HCT116 (cell line): Measurements from ENCODE around the gene TSPAN16. TPM values are rescaled to one million over a fixed set of nuclear protein-coding genes. Genes with fewer than 3 reads are reported as not detected.

ENCODE experiments used
- ATAC-seq: fragments of 200-7000 bp; cut with Tn5 transposase; 2 replicates; pipeline ENCODE4 v1.9.1; 2020; ENCODE audit warnings: mild to moderate bottlenecking, moderate library complexity
- BruUV-seq: library from RNA; stranded (reverse); fragments of 400-500 nt; replicated peaks from 2 replicates; lab custom pipeline; 2021; lab: Mats Ljungman, UMichigan
- CTCF ChIA-PET: fragments of 300-600 bp; sonication (Branson Sonifier 250); formaldehyde crosslinking; loops from one replicate; lab custom pipeline; 2021; ENCODE audit warnings: antibody characterized with exemption; lab: Charles Lee
- POLR2A ChIA-PET: fragments of 300-600, 350-600 bp; sonication (Branson Sonifier 250); formaldehyde crosslinking; loops from one replicate; lab custom pipeline; 2021; ENCODE audit warnings: antibody characterized with exemption; lab: Charles Lee
- RAD21 ChIA-PET, 2 experiments: fragments of 300-600 bp; sonication (Branson Sonifier 250); formaldehyde crosslinking; loops; one replicate each; lab custom pipeline; 2023; ENCODE audit warnings: low total read pairs in 2 of 2; ENCODE audit not compliant: uncharacterized antibody in 2 of 2, unreplicated experiment in 2 of 2, low non-redundant PET in 1 of 2; lab: Charles Lee
- DNase-seq: peaks from one replicate; pipeline ENCODE4 v3.0.0-alpha.2; 2010; ENCODE audit warnings: low read depth, low spot score
- H2AFZ ChIP-seq: fragments of 200-600 bp; shearing (Covaris generic), sonication (generic); 2 replicates; pipeline ENCODE4 v1.6.1; 2017; ENCODE audit warnings: low read depth, mixed run types, mixed read lengths, antibody characterized with exemption, low read length; ENCODE audit not compliant: poor library complexity, severe bottlenecking
- H3K27ac ChIP-seq: 2 replicates; pipeline ENCODE4 v1.5.1; 2012; ENCODE audit warnings: low read depth, low read length
- H3K27me3 ChIP-seq: fragments of 200-600 bp; sonication (generic); 2 replicates; pipeline ENCODE4 v1.6.1; 2016; ENCODE audit warnings: mixed run types, low read length, mixed read lengths; ENCODE audit not compliant: insufficient read depth
- H3K36me3 ChIP-seq, 2 experiments: fragments of 200-500 bp in 1 of 2; fragments of 200-600 bp in 1 of 2; sonication (Bioruptor generic) in 1 of 2; sonication (generic) in 1 of 2; 2 replicates each; pipeline versions ENCODE4 v1.5.1 to v1.6.1; 2014 to 2016; ENCODE audit warnings: low read length in 2 of 2, inconsistent platforms in 1 of 2, mixed read lengths in 1 of 2, mixed run types in 1 of 2; ENCODE audit not compliant: insufficient read depth in 2 of 2, control insufficient read depth in 1 of 2
- H3K4me1 ChIP-seq, 2 experiments: fragments of 200-600 bp in 1 of 2; sonication (generic) in 1 of 2; 2 replicates each; pipeline versions ENCODE4 v1.5.1 to v1.6.1; 2012 to 2017; ENCODE audit warnings: low read length in 2 of 2, inconsistent platforms in 1 of 2, mild to moderate bottlenecking in 1 of 2, mixed read lengths in 1 of 2, mixed run types in 1 of 2, moderate library complexity in 1 of 2; ENCODE audit not compliant: insufficient read depth in 2 of 2, control insufficient read depth in 1 of 2
- H3K4me2 ChIP-seq: fragments of 200-600 bp; sonication (generic); 2 replicates; pipeline ENCODE4 v1.6.1; 2017; ENCODE audit warnings: mixed run types, low read length, mixed read lengths
- H3K4me3 ChIP-seq, 2 experiments: fragments of 200-600 bp in 1 of 2; sonication (generic) in 1 of 2; replicated peaks in 1 of 2; 2 replicates each; pipeline ENCODE4 v1.5.1; 2011 to 2016; ENCODE audit warnings: low read length in 2 of 2, control low read depth in 1 of 2, low read depth in 1 of 2, mild to moderate bottlenecking in 1 of 2, mixed read lengths in 1 of 2, mixed run types in 1 of 2
- H3K79me2 ChIP-seq: fragments of 200-600 bp; sonication (generic); 2 replicates; pipeline ENCODE4 v1.6.1; 2017; ENCODE audit warnings: mild to moderate bottlenecking, mixed run types, low read length, moderate library complexity, mixed read lengths; ENCODE audit not compliant: insufficient read depth
- H3K9ac ChIP-seq: fragments of 200-600 bp; sonication (generic); 2 replicates; pipeline ENCODE4 v1.6.1; 2016; ENCODE audit warnings: low read length, mixed read lengths
- H3K9me2 ChIP-seq: fragments of 200-600 bp; sonication (generic), shearing (Covaris generic); 2 replicates; pipeline ENCODE4 v1.6.1; 2017; ENCODE audit warnings: mixed run types, mild to moderate bottlenecking, moderate library complexity; ENCODE audit not compliant: insufficient read depth
- H3K9me3 ChIP-seq, 2 experiments: fragments of 200-500 bp in 1 of 2; fragments of 200-600 bp in 1 of 2; sonication (Bioruptor generic) in 1 of 2; sonication (generic) in 1 of 2; 2 replicates each; pipeline ENCODE4 v1.6.1; 2014 to 2017; ENCODE audit warnings: low read length in 2 of 2, mixed read lengths in 2 of 2, inconsistent platforms in 1 of 2, low read depth in 1 of 2, mild to moderate bottlenecking in 1 of 2, mixed run types in 1 of 2, moderate library complexity in 1 of 2; ENCODE audit not compliant: control insufficient read depth in 1 of 2, insufficient read depth in 1 of 2
- H4K20me1 ChIP-seq: fragments of 200-600 bp; sonication (generic), shearing (Covaris generic); 2 replicates; pipeline ENCODE4 v1.6.1; 2017; ENCODE audit warnings: mixed run types, mild to moderate bottlenecking, moderate library complexity; ENCODE audit not compliant: insufficient read depth
- CBX3 ChIP-seq: IDR thresholded peaks from 2 replicates; pipeline ENCODE4 v1.6.1; 2012; ENCODE audit warnings: low read depth
- EGR1 ChIP-seq: IDR thresholded peaks from 2 replicates; pipeline ENCODE4 v1.6.1; 2012; ENCODE audit warnings: low read depth
- EZH2phosphoT487 ChIP-seq: fragments of 200-600 bp; IDR thresholded peaks from 2 replicates; pipeline ENCODE4 v1.6.1; 2018; ENCODE audit warnings: antibody characterized with exemption, borderline replicate concordance
- POLR2AphosphoS5 ChIP-seq: IDR thresholded peaks from 2 replicates; pipeline ENCODE4 v1.6.1; 2011; ENCODE audit warnings: mild to moderate bottlenecking, low read depth, low read length, moderate library complexity
- RAD21 ChIP-seq: IDR thresholded peaks from 2 replicates; pipeline ENCODE4 v1.6.1; 2012; ENCODE audit warnings: low read depth, mild to moderate bottlenecking
- SIN3A ChIP-seq: IDR thresholded peaks from 2 replicates; pipeline ENCODE4 v1.6.1; 2012; ENCODE audit warnings: low read depth
- TCF7L2 ChIP-seq: IDR thresholded peaks from 2 replicates; pipeline ENCODE4 v1.7.0; 2011; ENCODE audit warnings: borderline replicate concordance, inconsistent platforms; ENCODE audit not compliant: insufficient read depth, insufficient read length; ENCODE audit errors: extremely low read depth
- ZNF274 ChIP-seq: fragments of 200-500 bp; sonication (Bioruptor generic); IDR thresholded peaks from 2 replicates; pipeline ENCODE4 v1.6.1; 2014; ENCODE audit warnings: mild to moderate bottlenecking, low read depth, low read length, inconsistent platforms
- intact Hi-C: fragments of 100-400 bp; cut with micrococcal nuclease; formaldehyde crosslinking; loops from 2 replicates; pipeline ENCODE4 v1.10.0; 2022
- total RNA-seq: library from RNA; stranded (reverse); gene quantifications from one replicate; pipeline ENCODE4 v1.2.1, GENCODE V29; 2021; ENCODE audit not compliant: unreplicated experiment
- TF ChIP-seq, protein P1 (sequence below): IDR thresholded peaks from 2 replicates; pipeline ENCODE4 v1.6.1; 2012

The TSPAN16 gene
- total RNA-seq, 1 experiment from 2014 or later = not detected

DNA sequence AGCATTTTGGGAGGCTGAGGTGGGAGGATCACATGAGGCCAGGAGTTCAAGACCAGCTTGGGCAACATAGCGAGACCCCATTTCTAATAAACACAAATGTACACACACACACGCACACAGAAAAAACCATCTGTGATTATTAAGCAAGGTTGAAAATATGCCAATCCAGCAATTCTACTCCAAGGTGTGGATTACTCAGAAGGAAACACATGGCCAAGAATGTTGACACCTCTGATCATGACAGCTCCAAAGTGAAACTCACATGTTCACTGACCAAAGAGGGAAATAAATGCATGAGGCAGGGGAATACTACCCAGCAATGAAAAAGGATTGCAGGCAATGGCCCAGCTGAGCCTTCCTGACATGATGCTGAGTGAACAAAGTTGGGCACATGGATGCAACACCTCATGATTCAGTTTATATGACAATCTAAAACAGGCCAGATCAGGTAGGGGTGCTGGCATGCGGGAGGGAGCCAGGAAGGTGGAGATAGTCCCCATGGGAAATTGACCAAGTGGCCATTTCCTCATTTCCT, 38.0 kb upstream of the TSPAN16 start (continued):
- TF ChIP-seq EZH2phosphoT487 (no peak), EGR1 (no peak), CBX3 (no peak), RAD21 (no peak), TCF7L2 (no peak), ZNF274 (no peak)
- TF ChIP-seq, all 23 proteins: peak for 0

DNA sequence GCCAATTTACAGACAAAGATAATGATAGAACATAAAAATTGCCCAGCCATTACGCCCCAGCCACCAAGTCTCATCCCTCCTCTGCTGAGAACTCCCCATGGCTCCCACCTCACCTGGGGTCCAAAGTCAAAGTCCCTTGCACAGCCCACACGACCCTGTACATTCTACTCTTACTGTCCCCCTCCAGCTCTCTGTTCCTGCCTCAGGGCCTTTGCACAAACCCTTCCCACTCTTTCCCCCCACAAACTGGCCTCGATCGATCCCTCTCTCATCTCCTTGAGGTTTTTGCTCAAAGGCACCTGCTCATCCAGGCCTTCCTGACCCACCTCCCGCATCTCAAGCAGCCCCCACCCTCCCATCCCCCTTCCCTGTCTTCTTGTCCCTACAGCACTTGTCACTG, 35.0 kb upstream of the TSPAN16 start:
- peaks cover 4% of the 10 kb centered on the region; the same call in 1 of the 2 replicates for H3K79me2 ChIP-seq
- no peaks in the 10 kb centered on the region for H4K20me1 ChIP-seq
- RAD21 ChIA-PET = no interaction called here
- TF ChIP-seq SIN3A (no peak), TCF7L2 (no peak)
- intact Hi-C loops = no loop called here
- CTCF ChIA-PET = no interaction called here
- POLR2A ChIA-PET = no interaction called here
- H3K4me1 ChIP-seq = peaks cover 16 to 38% of the 10 kb centered on the region in 2 experiments
- H3K36me3 ChIP-seq = no peaks in the 10 kb centered on the region
- no peak for DNase-seq
- TSS peak; percentile 37 for BruUV-seq
- H3K9me2 ChIP-seq = no peaks in the 10 kb centered on the region
- no peak for ATAC-seq
- H3K4me3 ChIP-seq = peak overlapping the region in 1 of 2 experiments; percentile 67; a peak in 1 of 4 replicates
- H3K27me3 ChIP-seq = no peaks in the 10 kb centered on the region
- H3K4me2 ChIP-seq = peak overlapping the region; percentile 96
- no peak overlapping the region for H3K27ac ChIP-seq
- no peaks in the 10 kb centered on the region for H3K9me3 ChIP-seq
- no peak overlapping the region for H3K9ac ChIP-seq
- no peak overlapping the region for H2AFZ ChIP-seq

DNA sequence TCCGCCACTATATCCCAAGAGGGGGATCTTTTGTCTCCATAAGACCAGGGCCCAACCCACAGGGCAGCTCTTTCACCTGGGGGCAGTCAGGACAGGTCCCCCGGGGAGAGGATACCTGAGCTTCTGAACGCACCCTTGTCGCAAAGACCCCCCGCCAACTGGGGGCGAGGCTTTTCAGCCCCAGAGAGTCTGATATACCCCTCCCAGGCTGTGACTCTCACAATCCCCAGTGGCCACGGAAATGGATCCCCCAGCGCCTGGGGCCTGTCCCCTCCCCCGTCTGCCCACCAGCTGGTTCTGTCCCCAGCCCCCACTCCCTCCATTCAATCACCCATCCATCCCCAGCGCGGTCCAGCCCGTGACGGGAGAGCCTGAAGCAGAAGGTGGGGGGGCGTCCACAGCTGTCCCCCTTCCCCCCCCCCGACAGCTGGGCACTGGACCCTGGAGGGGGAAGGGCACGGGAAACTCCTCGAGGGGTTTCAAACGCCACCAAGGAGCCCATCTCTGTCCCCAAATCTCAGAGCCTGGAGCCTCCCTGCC, 34.5 kb upstream of the TSPAN16 start:
- TF ChIP-seq POLR2AphosphoS5 = no peak
- TF ChIP-seq, protein P1, sequence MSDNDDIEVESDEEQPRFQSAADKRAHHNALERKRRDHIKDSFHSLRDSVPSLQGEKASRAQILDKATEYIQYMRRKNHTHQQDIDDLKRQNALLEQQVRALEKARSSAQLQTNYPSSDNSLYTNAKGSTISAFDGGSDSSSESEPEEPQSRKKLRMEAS = no peak
- no peak for TF ChIP-seq EZH2phosphoT487
- TF ChIP-seq, all 23 proteins: peak for 0
- Histone ChIP-seq H4K20me1 (no peaks in the 10 kb centered on the region), H2AFZ (no peak overlapping the region), H3K36me3 (no peaks in the 10 kb centered on the region), H3K4me2 (peak overlapping the region; percentile 96), H3K4me1 (peaks cover 18 to 42% of the 10 kb centered on the region in 2 experiments), H3K9me3 (no peaks in the 10 kb centered on the region), H3K9ac (peak overlapping the region; percentile 79), H3K9me2 (no peaks in the 10 kb centered on the region), H3K27ac (peak overlapping the region; percentile 47; the same call in 1 of the 2 replicates), H3K27me3 (no peaks in the 10 kb centered on the region), H3K79me2 (peaks cover 4% of the 10 kb centered on the region; the same call in 1 of the 2 replicates), H3K4me3 (peak overlapping the region; percentile 67 to 70)
- POLR2A ChIA-PET = no interaction called here
- DNase-seq (no peak), ATAC-seq (no peak)
- intact Hi-C loops = no loop called here
- BruUV-seq = no TSS peak
- CTCF ChIA-PET = no interaction called here
- RAD21 ChIA-PET = no interaction called here
